Right lobe of liver (tissue), 6 donors: Measurements from ENCODE around the gene RGS6. TPM values are rescaled to one million over a fixed set of nuclear protein-coding genes. Genes with fewer than 3 reads are reported as not detected.

Experiments used
- ATAC-seq, 4 donors: fragments of 200-7000 bp; cut with Tn5 transposase; one replicate each; pipeline ENCODE4 v1.9.1; 2020; ENCODE audit warnings: mild to moderate bottlenecking in 4 of 4, moderate library complexity in 4 of 4
- DNase-seq, 3 donors: peaks; one replicate each; pipeline ENCODE4 v3.0.0-alpha.2; 2020
- H3K27ac ChIP-seq, 3 donors: fragments of 200-600 bp; one replicate each; pipeline ENCODE4 v1.8.0; 2022
- H3K27me3 ChIP-seq, 2 donors: fragments of 200-600 bp; one replicate each; pipeline ENCODE4 v1.8.0; 2022
- H3K36me3 ChIP-seq, 4 donors: fragments of 200-600 bp; sonication (generic) in 1 of 4; one replicate each; pipeline versions ENCODE4 v1.5.1 to v1.8.0; 2017 to 2022; ENCODE audit warnings: control low read depth in 1 of 4
- H3K4me1 ChIP-seq, 4 donors: fragments of 200-600 bp; sonication (generic) in 1 of 4; one replicate each; pipeline versions ENCODE4 v1.5.1 to v1.8.0; 2017 to 2022; ENCODE audit warnings: control low read depth in 1 of 4
- H3K4me3 ChIP-seq, 3 donors: fragments of 200-600 bp; one replicate each; pipeline ENCODE4 v1.8.0; 2022
- H3K9me3 ChIP-seq, 4 donors: fragments of 200-600 bp; sonication (generic) in 1 of 4; one replicate each; pipeline versions ENCODE4 v1.5.1 to v1.8.0; 2017 to 2022; ENCODE audit warnings: control low read depth in 1 of 4
- POLR2A ChIP-seq: fragments of 450-650 bp; IDR thresholded peaks from one replicate; pipeline ENCODE4 v1.6.1; 2017; ENCODE audit warnings: antibody characterized with exemption, mild to moderate bottlenecking
- WGBS: methylation state at CpG from one replicate; pipeline ENCODE4 v1.1.6; 2018; ENCODE audit warnings: low coverage, low lambda C conversion rate; ENCODE audit not compliant: insufficient coverage; ENCODE audit errors: missing lambda C conversion rate; 5-methylcytosine and 5-hydroxymethylcytosine counted together
- intact Hi-C, 2 donors: fragments of 100-400 bp; cut with DNase I; formaldehyde crosslinking; loops; one replicate each; pipeline versions ENCODE4 v1.11.2 to v1.14.1; 2022
- total RNA-seq, 6 experiments: library from RNA; depleted of rRNA in 2 of 6; stranded (reverse); fragments of >200 nt in 2 of 6; fragmentation: NEBNext Ultra II Directional in 3 of 6; extraction: Animal tissue kit (Norgen Biotek cat#: 25700) in 3 of 6; gene quantifications; one replicate each; pipeline versions ENCODE4 v1.1.0 to v1.2.4, GENCODE V29; 2016 to 2023
- TF ChIP-seq, protein P1 (sequence below), 4 donors: fragments of 200-600 bp in 3 of 4; fragments of 450-650 bp in 1 of 4; IDR thresholded peaks; one replicate each; pipeline versions ENCODE4 v1.5.1 to v1.8.0; 2016 to 2022; ENCODE audit warnings: antibody characterized with exemption in 4 of 4, mild to moderate bottlenecking in 2 of 4
- donor health status: DM: no; HTN: yes; CAD: no.
- donor health status: DM: no; HTN: no; CAD: no.
- donor health status: DM: no; HTN: no; CAD: no.
- donor health status: DM: no; HTN: yes; CAD: no.
- donor health status: DM: no; HTN: yes; CAD: no.

RGS6 gene
- total RNA-seq, 6 experiments from 2014 or later: 0.07 TPM; not detected in 5

GRCh38 chr14:72549854-72550253 is 617.6 kb downstream of the RGS6 start:
- ATAC-seq: no peak
- no peaks in the 10 kb centered on the region for H3K36me3 ChIP-seq
- H3K9me3 ChIP-seq: no peaks in the 10 kb centered on the region
- TF ChIP-seq, protein P1, sequence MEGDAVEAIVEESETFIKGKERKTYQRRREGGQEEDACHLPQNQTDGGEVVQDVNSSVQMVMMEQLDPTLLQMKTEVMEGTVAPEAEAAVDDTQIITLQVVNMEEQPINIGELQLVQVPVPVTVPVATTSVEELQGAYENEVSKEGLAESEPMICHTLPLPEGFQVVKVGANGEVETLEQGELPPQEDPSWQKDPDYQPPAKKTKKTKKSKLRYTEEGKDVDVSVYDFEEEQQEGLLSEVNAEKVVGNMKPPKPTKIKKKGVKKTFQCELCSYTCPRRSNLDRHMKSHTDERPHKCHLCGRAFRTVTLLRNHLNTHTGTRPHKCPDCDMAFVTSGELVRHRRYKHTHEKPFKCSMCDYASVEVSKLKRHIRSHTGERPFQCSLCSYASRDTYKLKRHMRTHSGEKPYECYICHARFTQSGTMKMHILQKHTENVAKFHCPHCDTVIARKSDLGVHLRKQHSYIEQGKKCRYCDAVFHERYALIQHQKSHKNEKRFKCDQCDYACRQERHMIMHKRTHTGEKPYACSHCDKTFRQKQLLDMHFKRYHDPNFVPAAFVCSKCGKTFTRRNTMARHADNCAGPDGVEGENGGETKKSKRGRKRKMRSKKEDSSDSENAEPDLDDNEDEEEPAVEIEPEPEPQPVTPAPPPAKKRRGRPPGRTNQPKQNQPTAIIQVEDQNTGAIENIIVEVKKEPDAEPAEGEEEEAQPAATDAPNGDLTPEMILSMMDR (IDR thresholded peaks at IDR 0.05): no peak
- no peak for TF ChIP-seq POLR2A
- whole genome bisulfite sequencing: 85% methylated on average over 3 of the region's 6 CpGs
- H3K27ac ChIP-seq: no peak overlapping the region
- peak in 1 of 3 donors; percentile 23 for DNase-seq
- H3K4me1 ChIP-seq: peaks cover 0 to 13% (median 6%) of the 10 kb centered on the region in 4 donors
- H3K27me3 ChIP-seq: no peaks in the 10 kb centered on the region
- no peak overlapping the region for H3K4me3 ChIP-seq
- intact Hi-C loops: no loop called here

GRCh38 chr14:72550513-72550912 is 618.3 kb downstream of the RGS6 start:
- intact Hi-C loops: no loop called here

DNA sequence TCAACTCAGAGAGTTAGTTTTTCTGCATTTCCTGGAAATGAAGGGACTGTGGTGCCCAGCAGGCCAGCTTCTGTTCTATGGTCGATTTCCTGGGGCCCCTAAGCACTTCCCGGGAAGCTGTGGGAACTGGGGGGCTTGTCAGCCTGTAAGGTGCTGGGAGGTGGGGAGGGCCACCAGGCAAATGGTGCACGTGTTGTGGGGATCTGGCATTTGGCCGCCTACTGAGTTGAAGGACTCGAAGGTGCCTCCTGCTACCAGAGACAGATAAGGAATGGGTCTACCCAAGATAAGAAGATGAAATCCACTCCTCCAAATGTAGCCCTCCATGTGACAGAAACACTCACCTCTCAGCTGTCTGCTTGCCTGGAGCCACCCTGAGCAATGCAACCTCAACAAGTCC is 620.0 kb downstream of the RGS6 start:
- no peaks in the 10 kb centered on the region for H3K36me3 ChIP-seq
- ATAC-seq: no peak
- no peak overlapping the region for H3K27ac ChIP-seq
- no peak overlapping the region for H3K4me3 ChIP-seq
- no peaks in the 10 kb centered on the region for H3K27me3 ChIP-seq
- no peaks in the 10 kb centered on the region for H3K9me3 ChIP-seq
- no peak for TF ChIP-seq POLR2A
- TF ChIP-seq, protein P1 (IDR thresholded peaks at IDR 0.05): no peak
- DNase-seq: no peak
- H3K4me1 ChIP-seq: no peaks in the 10 kb centered on the region
- intact Hi-C loops: no loop called here
- 23% methylated on average over 2 of the region's 5 CpGs for WGBS

More at GRCh38 chr14:72550513-72550912, 618.3 kb downstream of the RGS6 start:
- Histone ChIP-seq H3K27me3 (no peaks in the 10 kb centered on the region), H3K9me3 (no peaks in the 10 kb centered on the region), H3K36me3 (no peaks in the 10 kb centered on the region), H3K27ac (no peak overlapping the region), H3K4me3 (no peak overlapping the region), H3K4me1 (peaks cover 0 to 7% (median 3%) of the 10 kb centered on the region in 4 donors)
- ATAC-seq (no peak), DNase-seq (peak in 1 of 3 donors; percentile 1)
- WGBS: 91% methylated on average over 4 of the region's 4 CpGs
- TF ChIP-seq, protein P1 (IDR thresholded peaks at IDR 0.05): no peak

DNA sequence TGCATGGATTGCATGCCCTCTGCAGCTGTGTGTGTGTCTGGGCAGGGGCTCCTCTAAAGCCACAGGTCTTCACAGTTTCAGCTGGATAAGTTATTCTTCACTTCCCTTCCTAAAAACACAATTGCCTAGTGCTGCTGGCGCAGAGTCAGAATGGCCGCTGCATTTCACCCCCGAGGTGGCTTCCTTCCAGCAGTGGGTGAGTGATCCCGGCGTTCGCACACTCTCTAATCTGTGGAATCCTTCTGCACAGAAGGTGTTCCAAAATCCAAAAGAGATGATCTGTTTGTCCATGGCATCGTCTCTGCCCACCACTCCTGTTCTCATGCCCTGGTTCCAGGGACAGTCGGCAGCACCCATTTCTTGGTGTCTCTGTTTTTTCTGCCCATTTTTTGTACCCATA is 620.9 kb downstream of the RGS6 start:
- H3K27me3 ChIP-seq: no peaks in the 10 kb centered on the region
- no peaks in the 10 kb centered on the region for H3K9me3 ChIP-seq
- no peak overlapping the region for H3K4me3 ChIP-seq
- no peak overlapping the region for H3K27ac ChIP-seq
- no peaks in the 10 kb centered on the region for H3K4me1 ChIP-seq
- H3K36me3 ChIP-seq: no peaks in the 10 kb centered on the region
- intact Hi-C loops: no loop called here
- ATAC-seq (peak in 1 of 4 donors; percentile 42), DNase-seq (no peak)
- TF ChIP-seq, protein P1 (IDR thresholded peaks at IDR 0.05): no peak
- TF ChIP-seq POLR2A: no peak
- WGBS: 36% methylated on average over 8 of the region's 8 CpGs

DNA sequence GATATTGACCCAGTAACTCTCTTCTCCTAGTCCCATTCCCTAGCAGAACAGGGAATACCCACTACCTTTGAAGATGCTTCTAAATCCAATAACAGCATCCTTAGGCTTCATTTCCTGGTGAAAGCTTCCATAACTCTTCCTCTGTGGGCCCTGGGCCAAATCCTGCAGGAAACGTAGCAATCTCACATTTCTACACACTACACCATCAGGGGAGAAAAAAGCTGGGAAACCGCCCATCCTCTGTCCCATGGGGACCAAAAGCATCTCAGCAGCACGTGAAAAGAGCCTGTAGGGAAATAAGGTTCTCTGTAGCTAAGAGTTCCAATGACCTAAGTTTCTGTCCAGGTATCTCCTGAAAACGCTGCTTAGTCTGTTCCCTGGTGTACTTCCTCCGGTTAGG is 621.4 kb downstream of the RGS6 start:
- Histone ChIP-seq H3K27ac (no peak overlapping the region), H3K4me1 (no peaks in the 10 kb centered on the region), H3K27me3 (no peaks in the 10 kb centered on the region), H3K4me3 (no peak overlapping the region), H3K36me3 (no peaks in the 10 kb centered on the region), H3K9me3 (no peaks in the 10 kb centered on the region)
- intact Hi-C loops: no loop called here
- TF ChIP-seq, protein P1 (IDR thresholded peaks at IDR 0.05): no peak
- no peak for TF ChIP-seq POLR2A
- WGBS: 49% methylated on average over 5 of the region's 5 CpGs
- ATAC-seq (no peak), DNase-seq (no peak)
